Mesodermal cell (in vitro differentiated cells): ENCODE data around the gene NLN.
"Not testable (repeated sequence)": the region's sequence is repeated elsewhere in the genome, so short reads cannot be mapped to it uniquely, and the experiment has no call there.

Source experiments
- H3K27ac ChIP-seq: 2 replicates; pipeline ENCODE4 v1.7.0; 2013; ENCODE audit warnings: mild to moderate bottlenecking, low read depth, low read length, moderate library complexity; ENCODE audit not compliant: severe bottlenecking
- H3K36me3 ChIP-seq: 2 replicates; pipeline ENCODE4 v1.7.1; 2013; ENCODE audit warnings: mild to moderate bottlenecking, low read length, moderate library complexity; ENCODE audit not compliant: control insufficient read depth, insufficient read depth
- H3K4me1 ChIP-seq: one replicate; pipeline ENCODE4 v1.7.1; 2013; ENCODE audit warnings: mild to moderate bottlenecking, low read length; ENCODE audit not compliant: insufficient read depth, control insufficient read depth, poor library complexity, severe bottlenecking
- H3K4me3 ChIP-seq: 2 replicates; pipeline ENCODE4 v1.7.0; 2013; ENCODE audit warnings: low read length, control low read depth, mild to moderate bottlenecking; ENCODE audit not compliant: insufficient read depth, poor library complexity, severe bottlenecking; ENCODE audit errors: extremely low read depth
- H3K9me3 ChIP-seq: 2 replicates; pipeline ENCODE4 v1.7.1; 2013; ENCODE audit warnings: mild to moderate bottlenecking, low read length, moderate library complexity; ENCODE audit not compliant: control insufficient read depth
- WGBS, 2 experiments: methylation state at CpG; one replicate each; pipeline ENCODE4 v1.1.5; 2013; ENCODE audit warnings: missing lambda C conversion rate in 2 of 2; ENCODE audit not compliant: insufficient coverage in 2 of 2; 5-methylcytosine and 5-hydroxymethylcytosine counted together

Gene NLN

GRCh38 chr5:65734196-65734775 is 12.3 kb downstream of the NLN start:
- H3K4me1 ChIP-seq, H3K27ac ChIP-seq, H3K4me3 ChIP-seq, H3K36me3 ChIP-seq, H3K9me3 ChIP-seq: not testable (repeated sequence)
- 92 to 93% methylated on average over 2 to 3 of the region's 7 CpGs for WGBS, 2 experiments

DNA sequence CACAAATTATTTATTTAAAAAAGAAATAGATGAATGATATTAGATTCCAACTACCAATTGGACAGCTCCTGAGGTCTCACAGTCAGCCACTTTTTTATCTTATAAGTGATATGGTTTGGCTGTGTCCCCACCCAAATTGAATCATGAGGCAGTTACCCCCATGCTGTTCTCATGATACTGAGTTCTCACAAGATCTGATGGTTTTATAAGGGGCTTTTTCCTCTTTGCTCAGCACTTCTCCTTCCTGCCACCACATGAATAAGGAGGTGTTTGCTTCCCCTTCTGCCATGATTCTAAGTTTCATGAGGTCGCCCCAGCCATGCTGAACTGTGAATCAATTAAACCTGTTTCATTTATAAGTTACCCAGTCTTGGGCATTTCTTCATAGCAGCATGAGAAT is 12.9 kb downstream of the NLN start:
- no peak overlapping the region for H3K4me3 ChIP-seq

DNA sequence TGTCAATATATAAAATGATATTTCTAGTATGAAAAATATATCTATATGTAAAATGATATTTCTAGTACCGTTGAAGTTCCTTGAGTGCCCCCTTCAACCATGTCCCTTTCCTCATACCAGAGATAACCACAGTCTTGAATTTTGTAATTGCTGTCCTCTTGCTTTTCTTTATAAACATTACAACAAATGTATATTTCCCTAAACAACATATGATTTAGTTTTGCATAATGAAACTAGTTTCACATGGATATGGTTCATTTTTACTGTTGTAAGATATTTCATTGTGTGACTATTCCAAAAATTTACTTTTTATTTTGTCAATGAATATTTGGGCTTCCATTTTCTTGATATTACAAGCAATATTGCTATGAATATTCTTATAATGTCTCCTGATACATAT is 14.0 kb downstream of the NLN start:
- Histone ChIP-seq H3K27ac (no peak overlapping the region), H3K9me3 (no peaks in the 10 kb centered on the region), H3K4me1 (no peaks in the 10 kb centered on the region), H3K4me3 (no peak overlapping the region), H3K36me3 (peaks cover 2% of the 10 kb centered on the region)
- WGBS, 2 experiments, result no CpG with 5 or more reads among the region's 1 CpG

More for the DNA sequence above, 12.9 kb downstream of the NLN start:
- Histone ChIP-seq H3K27ac (no peak overlapping the region), H3K4me1 (no peaks in the 10 kb centered on the region), H3K36me3 (peaks cover 4% of the 10 kb centered on the region), H3K9me3 (no peaks in the 10 kb centered on the region)
- WGBS, 2 experiments, result 100% methylated on average over 1 of the region's 1 CpG; no CpG with 5 or more reads in 1 of the 2 experiments

GRCh38 chr5:65737842-65738241 is 15.8 kb downstream of the NLN start:
- 89 to 97% methylated on average over 3 to 4 of the region's 7 CpGs for WGBS, 2 experiments
- Histone ChIP-seq H3K36me3 (no peaks in the 10 kb centered on the region), H3K4me1 (no peaks in the 10 kb centered on the region), H3K4me3 (no peak overlapping the region), H3K27ac (no peak overlapping the region), H3K9me3 (no peaks in the 10 kb centered on the region)

- Histone ChIP-seq H3K36me3 (no peaks in the 10 kb centered on the region), H3K27ac (no peak overlapping the region), H3K4me1 (no peaks in the 10 kb centered on the region), H3K9me3 (no peaks in the 10 kb centered on the region), H3K4me3 (no peak overlapping the region)
- WGBS, 2 experiments, result 73 to 100% methylated on average over 1 of the region's 4 CpGs
Measured at GRCh38 chr5:65738305-65738704, 16.3 kb downstream of the NLN start.

GRCh38 chr5:65739162-65739561 is 17.2 kb downstream of the NLN start:
- Histone ChIP-seq H3K27ac (no peak overlapping the region), H3K4me3 (no peak overlapping the region), H3K4me1 (no peaks in the 10 kb centered on the region), H3K9me3 (no peaks in the 10 kb centered on the region), H3K36me3 (no peaks in the 10 kb centered on the region)

DNA sequence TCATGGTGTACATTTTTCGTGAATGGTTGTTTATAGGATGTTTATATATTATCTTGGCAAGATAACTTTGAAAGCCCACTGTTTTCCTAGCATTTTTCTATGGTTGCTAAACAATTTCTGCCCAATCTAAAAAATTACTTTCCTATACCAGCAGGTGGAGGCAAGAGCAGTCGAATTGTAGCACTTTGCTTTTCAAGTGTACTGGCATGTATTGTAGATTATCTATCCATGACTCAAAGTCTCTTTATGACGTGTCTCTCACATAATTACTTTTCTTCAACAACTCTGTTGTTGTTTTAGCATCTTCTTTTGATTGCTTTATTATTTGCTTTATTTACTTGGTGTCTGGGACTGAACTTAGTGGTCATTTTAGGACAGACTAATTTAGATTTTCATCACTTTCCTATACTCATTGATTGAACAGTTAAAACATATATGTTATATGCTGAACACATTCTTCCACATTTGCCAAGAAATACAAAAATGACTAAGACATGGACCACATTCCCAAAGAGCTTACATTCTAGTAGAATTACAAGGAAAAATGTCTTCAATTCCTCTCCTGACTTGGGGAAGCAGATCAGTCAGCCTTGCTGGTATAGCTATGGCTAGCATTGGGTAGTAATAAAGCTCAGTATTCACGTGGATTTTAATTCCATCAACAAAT is 20.7 kb downstream of the NLN start:
- Histone ChIP-seq H3K9me3 (no peaks in the 10 kb centered on the region), H3K36me3 (peaks cover 8% of the 10 kb centered on the region), H3K4me1 (no peaks in the 10 kb centered on the region), H3K27ac (no peak overlapping the region), H3K4me3 (no peak overlapping the region)
- no CpG with 5 or more reads among the region's 4 CpGs for whole genome bisulfite sequencing, 2 experiments

- WGBS, 2 experiments, result 60% methylated on average over 1 of the region's 1 CpG; no CpG with 5 or more reads in 1 of the 2 experiments
Measured at GRCh38 chr5:65749221-65749844, 27.3 kb downstream of the NLN start.

GRCh38 chr5:65749956-65750355 is 28.0 kb downstream of the NLN start:
- H3K27ac ChIP-seq, result no peak overlapping the region
- H3K36me3 ChIP-seq, result peaks cover 8% of the 10 kb centered on the region
- H3K4me3 ChIP-seq, result no peak overlapping the region
- WGBS, 2 experiments, result 100% methylated on average over 1 of the region's 5 CpGs; no CpG with 5 or more reads in 1 of the 2 experiments
- H3K9me3 ChIP-seq, result no peaks in the 10 kb centered on the region
- no peaks in the 10 kb centered on the region for H3K4me1 ChIP-seq

More at GRCh38 chr5:65749221-65749844, 27.3 kb downstream of the NLN start:
- Histone ChIP-seq H3K36me3 (peaks cover 8% of the 10 kb centered on the region), H3K9me3 (no peaks in the 10 kb centered on the region), H3K4me1 (no peaks in the 10 kb centered on the region), H3K4me3 (no peak overlapping the region), H3K27ac (no peak overlapping the region)

DNA sequence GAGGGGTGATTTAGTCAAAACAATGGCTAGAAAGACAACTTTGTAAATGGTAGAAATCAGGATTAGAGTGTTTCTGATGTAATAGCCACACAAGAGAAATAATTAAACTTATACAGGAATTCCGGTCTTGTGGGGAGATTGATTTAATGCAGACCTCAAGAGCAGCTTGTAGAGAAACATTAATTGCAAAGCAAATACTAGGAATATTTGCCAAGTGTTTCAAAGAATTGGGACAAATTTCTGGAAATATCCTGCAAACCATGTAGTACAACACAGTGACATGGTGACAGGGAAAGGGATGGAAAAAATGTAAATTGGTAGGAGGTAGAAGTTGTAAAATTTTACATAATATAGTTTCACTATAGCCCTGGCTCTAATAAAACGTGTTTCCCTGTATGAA is 28.9 kb downstream of the NLN start:
- no peaks in the 10 kb centered on the region for H3K9me3 ChIP-seq
- no CpG with 5 or more reads among the region's 2 CpGs for WGBS, 2 experiments

GRCh38 chr5:65753189-65753588 is 31.2 kb downstream of the NLN start:
- 89 to 95% methylated on average over 5 to 6 of the region's 8 CpGs for WGBS, 2 experiments
- H3K4me1 ChIP-seq, result no peaks in the 10 kb centered on the region
- H3K9me3 ChIP-seq, result no peaks in the 10 kb centered on the region
- no peaks in the 10 kb centered on the region for H3K36me3 ChIP-seq
- H3K4me3 ChIP-seq, result no peak overlapping the region
- no peak overlapping the region for H3K27ac ChIP-seq

More for the DNA sequence above, 28.9 kb downstream of the NLN start:
- Histone ChIP-seq H3K4me1 (no peaks in the 10 kb centered on the region), H3K4me3 (no peak overlapping the region), H3K27ac (no peak overlapping the region), H3K36me3 (no peaks in the 10 kb centered on the region)
